ENCODE data around the gene TANGO2.

The TANGO2 gene

GRCh38 chr22:20046730-20047129 is 25.8 kb downstream of the TANGO2 start:
- no peak for DNase-seq

- no peak for DNase-seq
Measured at GRCh38 chr22:20051927-20052308, 31.0 kb downstream of the TANGO2 start.

DNA sequence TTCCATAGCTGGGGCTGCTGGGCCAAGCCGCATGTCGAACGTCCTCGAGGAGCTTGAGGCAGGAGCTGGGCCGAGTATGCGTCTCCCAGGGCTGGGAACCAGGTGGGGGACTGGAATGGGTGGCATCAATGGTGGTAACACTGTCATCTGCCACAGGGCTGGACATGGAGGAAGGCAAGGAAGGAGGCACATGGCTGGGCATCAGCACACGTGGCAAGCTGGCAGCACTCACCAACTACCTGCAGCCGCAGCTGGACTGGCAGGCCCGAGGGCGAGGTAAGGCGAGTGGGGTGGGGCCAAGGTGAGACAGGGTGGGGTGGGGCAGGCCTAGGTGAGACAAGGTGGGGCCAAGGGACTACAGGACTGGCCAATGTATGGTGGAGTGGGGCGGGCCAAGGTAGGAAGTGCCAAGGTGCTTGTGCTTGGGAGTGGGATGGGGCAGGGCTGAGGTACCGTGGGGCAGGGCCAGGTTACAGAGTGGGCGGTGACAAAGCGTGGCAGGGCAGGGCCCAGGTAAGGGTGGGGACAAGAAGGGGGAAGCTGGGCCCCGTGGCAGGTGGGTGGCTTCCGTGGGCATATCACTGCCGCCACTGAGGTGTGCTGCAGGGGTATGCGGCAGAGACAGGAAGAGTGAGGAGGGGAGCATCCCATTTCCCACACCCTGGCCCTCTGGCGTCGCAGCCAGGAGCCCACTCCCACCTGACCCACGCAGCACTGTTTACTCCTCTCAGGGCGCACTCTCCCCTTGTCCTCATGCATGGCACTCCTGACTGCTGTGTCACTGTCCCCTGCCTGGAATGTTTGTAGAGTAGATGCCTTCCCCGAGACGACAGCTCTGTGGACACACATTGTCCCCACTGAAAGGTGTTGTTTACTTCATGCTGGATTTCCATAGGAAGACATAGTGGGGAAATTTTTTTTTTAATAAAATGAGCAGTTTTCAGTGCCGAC is 31.7 kb downstream of the TANGO2 start:
- DNase-seq = no peak

DNA sequence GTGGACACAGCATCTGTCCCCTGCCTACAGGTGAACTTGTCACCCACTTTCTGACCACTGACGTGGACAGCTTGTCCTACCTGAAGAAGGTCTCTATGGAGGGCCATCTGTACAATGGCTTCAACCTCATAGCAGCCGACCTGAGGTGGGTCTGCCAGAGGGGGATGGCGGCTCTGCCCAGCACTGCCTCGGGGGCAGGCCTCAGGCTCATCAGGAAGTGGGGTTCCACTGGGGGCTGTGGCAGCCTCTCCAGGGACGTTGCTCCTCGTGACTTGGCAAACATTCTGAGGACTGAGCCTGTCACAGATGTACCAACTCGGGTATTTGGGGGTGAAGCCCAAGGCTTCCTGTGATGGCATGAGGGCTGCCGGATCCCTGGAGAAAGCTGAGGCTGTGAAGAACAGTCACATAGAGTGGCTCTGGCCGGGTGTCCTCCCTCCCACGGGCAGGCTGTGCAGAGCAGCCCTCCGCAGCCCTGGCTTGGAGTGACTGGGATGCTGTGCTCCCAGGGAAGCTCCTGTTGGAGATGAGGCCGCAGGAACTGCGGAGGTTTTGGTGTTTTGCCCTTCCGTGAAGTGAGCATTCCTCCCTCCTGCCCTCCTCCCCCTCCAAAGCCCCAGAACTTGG is 32.6 kb downstream of the TANGO2 start:
- DNase-seq = no peak

DNA sequence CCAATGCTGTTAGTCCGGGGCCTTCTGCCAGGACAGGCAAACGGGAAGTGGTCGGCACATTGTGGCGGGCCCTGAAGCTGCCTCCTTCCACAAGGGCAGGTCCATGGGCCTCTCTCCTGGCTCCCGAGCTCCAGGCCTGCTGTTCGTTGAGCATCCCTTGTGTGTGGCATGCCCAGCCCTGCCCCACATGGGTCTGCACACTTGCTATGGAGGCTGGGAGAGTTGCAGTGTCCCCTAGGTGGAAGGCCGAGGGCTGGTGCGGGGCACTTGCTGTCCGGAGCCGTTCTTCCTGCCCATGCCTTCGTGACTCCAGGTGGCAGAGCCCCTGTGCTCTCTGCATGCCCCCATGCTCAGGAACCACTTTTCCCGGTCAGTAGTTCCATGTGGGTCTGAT is 33.1 kb downstream of the TANGO2 start:
- no peak for DNase-seq

GRCh38 chr22:20054485-20054884 is 33.6 kb downstream of the TANGO2 start:
- no peak for DNase-seq

- no peak for DNase-seq
Measured at GRCh38 chr22:20055144-20055543, 34.2 kb downstream of the TANGO2 start.

DNA sequence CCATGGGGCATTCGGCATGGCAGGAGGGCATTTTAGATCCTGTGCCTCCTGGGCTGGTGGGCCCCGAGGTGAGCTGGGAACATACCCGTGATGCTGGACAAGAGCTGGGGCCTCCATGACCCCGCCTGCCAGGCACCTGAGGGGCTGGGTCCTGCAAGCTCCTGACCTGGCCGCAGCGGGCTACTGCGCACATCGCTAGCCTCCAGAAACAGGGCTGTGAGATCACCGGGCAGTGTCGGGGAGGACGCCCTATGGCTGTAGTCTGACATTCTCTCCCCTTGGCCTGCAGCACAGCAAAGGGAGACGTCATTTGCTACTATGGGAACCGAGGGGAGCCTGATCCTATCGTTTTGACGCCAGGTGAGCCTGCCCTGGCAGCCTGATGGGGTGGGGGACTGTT is 34.7 kb downstream of the TANGO2 start:
- DNase-seq = no peak

DNA sequence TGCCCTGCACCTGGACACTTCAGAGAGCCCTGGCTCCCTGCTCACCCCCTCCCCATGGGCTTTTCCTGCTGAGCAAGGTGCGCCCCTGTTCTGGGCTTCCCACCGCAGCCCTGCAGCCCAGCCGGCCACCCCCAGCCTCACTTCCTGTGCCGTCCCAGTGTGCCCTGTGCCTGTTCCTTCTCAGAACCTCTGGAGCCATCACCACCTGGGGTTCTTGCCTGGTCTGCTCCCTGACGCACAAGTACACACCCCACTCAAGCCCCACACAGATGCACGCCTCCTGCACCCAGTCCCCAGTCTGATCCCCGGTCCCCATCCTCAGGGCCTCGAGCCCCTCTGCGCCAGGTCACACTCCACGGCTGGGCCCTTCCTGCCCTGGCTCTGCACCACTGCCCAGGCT is 35.3 kb downstream of the TANGO2 start:
- no peak for DNase-seq

DNA sequence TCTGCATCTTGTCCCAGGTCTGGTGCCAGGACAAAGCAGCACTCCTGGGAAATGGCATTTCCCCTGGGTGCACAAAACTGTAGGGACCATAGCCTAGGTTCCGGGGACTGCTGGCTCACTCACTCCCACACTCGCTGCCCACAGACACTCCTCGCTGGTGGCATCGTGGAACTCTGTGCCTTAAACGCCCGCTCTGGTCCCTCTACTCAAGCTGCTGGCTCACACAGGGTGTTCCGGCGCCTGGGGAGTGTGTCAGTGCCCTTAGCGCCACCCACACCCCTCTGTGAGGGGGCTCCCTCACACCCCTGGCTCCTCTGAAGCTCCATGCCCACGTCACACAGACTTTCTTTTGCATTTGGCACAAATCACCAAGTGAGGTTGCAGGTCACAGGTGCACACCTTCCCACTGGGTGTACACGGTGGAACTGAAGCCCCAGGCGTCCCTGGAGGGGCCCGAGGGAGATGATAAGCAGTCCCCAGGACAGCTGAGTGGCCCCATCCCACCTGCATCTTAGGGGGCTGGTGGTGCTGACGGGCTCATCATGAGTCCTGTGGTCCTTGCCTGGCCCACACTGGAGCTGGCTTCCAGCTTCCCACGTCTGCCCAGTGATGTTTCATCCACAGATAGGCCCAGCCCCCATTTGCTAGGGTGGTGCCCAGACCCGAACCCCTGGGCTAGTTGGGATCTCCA is 35.9 kb downstream of the TANGO2 start:
- no peak for DNase-seq

GRCh38 chr22:20057596-20058268 is 36.8 kb downstream of the TANGO2 start:
- DNase-seq = no peak

DNA sequence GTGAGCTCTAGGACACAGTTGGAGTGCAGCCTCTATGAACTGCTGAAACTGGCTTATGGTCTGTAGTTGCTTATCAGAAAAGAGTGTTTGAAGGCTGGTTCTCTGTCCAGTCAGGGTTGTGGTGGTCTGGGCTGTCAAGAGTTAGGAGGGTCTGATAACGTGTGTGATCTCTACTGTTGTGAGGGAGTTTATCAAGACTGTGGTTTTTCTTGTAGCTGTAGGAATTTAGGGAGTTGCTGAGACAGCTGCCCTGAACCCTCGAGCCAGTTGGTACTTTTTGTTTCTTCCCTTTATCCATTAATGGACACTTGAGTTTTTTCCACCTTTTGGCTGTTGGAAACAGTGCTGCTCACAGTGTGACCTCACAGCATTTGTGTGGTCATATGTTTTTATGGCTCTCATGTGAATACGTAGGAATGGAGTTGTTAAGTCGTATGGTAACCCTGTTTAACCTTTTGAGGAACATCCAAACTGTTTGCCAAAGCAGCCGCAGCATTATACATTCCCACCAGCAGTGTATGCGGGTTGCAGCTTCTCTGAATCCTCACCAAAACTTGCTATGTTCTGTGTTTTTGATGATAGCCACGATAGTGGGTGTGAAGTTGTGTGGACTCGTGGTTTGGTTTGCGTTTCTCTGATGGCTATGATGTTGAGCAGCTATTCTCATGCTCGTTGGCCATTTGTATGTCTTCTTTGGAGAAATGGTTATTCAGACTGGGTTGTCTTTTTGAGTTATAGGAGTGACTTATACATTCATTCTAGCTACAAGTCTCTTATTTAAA is 38.3 kb downstream of the TANGO2 start:
- no peak for DNase-seq

GRCh38 chr22:20060700-20061480 is 40.0 kb downstream of the TANGO2 start:
- DNase-seq = peak; percentile 23

GRCh38 chr22:20061481-20061861 is 40.6 kb downstream of the TANGO2 start:
- no peak for DNase-seq

DNA sequence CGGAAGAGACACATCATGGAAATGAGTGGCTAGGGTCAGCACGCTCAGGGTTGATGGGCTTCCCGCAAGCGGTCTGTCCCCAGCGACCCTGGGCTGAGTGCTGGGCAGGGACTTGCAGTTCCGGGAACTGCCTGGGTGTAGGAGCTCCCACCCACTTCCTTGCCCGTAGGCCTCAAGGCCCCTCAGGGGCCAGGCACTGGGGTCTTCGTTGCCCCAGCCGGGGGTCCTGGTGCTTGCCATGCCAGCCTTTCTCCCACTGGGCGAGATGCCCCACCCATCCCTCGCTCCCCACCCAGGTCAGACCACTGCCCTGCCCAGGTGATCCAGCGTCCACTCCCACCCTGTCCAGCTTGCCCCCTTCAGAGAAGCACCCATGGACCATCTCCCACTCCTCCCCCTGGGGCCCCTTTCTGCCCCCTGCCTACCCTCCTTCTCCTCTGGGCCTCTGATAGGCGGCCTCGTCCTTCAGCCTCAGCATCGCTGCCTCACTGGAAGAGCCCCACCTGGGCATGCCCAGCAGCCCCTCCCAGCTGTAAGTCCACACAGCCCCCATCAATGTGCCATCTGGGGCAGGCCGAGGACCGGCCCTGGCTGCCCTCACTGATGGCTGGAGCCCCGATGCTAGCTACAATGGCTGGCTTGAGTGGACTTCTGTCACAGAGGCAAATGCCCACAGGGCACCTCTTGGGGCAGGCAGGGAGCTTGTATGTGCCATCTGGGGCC is 41.3 kb downstream of the TANGO2 start:
- no peak for DNase-seq

GRCh38 chr22:20062766-20063083 is 41.8 kb downstream of the TANGO2 start:
- no peak for DNase-seq

DNA sequence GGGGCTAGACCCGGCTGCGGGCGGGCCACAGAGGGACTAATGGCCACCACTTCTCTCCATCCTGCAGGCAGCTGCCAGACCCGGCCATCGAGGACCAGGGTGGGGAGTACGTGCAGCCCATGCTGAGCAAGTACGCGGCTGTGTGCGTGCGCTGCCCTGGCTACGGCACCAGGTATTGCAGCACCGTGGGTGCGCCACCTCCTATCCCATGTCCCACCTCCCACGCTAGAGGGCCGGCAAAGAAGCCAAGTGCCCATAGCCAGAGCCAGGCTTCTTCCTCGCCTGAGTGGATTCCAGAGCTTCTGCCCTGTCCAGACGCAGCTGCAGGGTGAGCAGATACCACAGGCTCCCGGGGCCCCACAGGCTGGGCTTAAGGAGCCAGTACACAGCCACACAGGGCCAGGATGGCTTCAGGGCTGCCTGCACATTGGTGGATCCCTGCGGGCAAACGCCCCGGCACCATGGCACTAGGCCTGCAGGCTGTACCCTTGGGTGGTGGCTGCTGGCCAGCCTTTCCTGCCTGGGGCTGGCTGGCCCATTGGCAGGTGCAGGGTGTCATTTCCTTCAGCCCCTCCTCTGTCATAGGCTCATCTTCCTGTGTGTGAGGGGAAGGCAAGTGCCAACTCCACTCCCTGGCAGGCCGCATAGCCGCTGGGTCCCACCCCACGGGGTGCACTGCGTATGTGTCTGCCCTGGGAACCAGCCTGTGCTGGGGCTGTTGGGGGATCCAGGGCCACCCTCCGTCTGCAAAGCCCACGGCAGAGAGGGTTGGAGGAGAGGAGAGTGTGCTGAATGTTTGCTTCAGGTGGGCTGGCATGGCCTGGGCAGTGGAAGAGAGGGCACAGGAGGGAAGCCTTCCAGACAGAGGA is 42.6 kb downstream of the TANGO2 start:
- DNase-seq = no peak

DNA sequence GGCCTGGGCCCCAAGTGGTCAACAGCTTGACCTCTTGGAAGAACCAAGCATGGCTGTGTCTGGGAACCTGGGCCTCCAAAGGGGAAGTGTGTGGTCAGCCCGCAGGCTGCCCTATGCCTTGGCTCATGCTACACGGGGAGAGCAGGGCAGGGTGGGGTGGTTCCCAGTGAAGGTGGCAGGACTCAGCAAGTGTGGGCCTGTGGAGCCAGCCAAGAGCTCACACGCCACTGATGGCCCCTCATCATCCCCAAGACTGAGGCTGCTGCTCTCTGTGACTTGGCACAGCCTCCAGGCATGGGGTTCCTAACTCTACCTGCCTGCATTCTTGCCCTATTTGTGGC is 43.2 kb downstream of the TANGO2 start:
- DNase-seq = no peak

DNA sequence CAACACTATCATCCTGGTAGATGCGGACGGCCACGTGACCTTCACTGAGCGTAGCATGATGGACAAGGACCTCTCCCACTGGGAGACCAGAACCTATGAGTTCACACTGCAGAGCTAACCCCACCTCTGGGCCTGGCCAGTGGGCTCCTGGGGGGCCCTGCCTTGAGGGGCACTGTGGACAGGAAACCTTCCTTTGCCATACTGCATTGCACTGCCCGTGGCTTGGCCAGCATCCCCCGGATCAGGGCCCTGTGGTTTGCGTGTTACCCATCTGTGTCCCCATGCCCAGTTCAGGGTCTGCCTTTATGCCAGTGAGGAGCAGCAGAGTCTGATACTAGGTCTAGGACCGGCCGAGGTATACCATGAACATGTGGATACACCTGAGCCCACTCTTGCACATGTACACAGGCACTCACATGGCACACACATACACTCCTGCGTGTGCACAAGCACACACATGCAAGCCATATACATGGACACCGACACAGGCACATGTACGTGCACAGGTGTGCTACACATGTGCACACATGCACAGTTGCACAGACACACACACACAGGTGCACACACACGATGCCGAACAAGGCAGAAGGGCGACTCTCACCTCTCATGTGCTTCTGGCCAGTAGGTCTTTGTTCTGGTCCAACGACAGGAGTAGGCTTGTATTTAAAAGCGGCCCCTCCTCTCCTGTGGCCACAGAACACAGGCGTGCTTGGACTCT is 43.8 kb downstream of the TANGO2 start:
- DNase-seq = no peak

Data from CD4-positive, alpha-beta T cell treated with Interleukin-6 for 4 hours (primary cell).